ENCODE data around the gene ATP11A.
"Not testable (repeated sequence)": the region's sequence is repeated elsewhere in the genome, so short reads cannot be mapped to it uniquely, and the experiment has no call there.

ATP11A gene

DNA sequence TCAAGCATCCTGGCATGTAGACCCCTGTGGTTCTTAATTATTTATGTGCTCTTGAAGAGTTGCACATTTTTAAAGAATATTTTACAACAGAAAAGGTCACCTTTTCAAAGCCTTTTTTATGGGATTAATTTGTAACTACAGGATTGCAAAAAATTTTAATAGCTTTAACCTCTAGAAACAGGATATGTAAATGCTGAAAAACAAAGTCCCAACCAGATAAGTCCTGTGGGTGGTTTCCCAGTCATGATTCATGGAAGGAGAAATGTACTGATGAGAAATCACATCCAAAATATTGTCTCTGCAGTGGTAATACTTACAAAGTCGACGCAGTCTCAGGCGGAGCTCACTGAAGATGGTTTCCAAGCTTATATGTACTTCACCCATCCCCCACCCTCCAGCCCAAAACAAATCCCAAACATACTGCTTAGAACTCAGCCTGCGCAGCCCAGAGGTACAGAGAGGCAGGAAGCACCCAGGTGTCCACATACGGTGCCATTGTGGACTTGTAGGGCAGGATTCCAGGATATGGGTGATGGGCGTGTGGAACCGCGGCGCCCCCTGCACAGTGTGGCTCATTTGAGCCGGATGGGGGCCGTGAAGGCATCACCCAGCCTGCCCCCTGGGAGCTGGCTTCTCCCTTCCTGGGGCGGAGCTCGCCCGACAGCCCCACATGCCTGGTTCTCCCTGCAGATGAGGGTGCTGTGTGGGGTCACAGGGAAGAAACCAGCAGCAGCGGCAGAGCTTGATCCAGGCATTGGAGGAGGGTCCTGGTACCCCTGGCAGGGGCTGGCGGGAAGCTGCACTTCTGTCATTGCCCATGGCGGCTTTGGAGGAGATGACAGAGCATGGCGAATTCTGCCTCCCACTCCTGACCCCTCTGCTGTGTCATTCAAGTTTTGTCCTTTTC, 101.2 kb downstream of the ATP11A start:
- Histone ChIP-seq H3K4me1 (ENCODE audit: control insufficient read depth in 1 of 2, insufficient read depth in 2 of 2, low read length in 2 of 2) (no peaks in the 10 kb centered on the region), H3K27me3 (ENCODE audit: low read depth, low read length) (no peaks in the 10 kb centered on the region), H3K36me3 (ENCODE audit: control insufficient read depth in 1 of 2, insufficient read depth in 2 of 2, low read length in 2 of 2) (peaks cover 0 to 9% of the 10 kb centered on the region in 2 donors), H3K4me3 (ENCODE audit: low read depth in 1 of 2, low read length in 2 of 2) (no peak overlapping the region), H3K9me3 (ENCODE audit: control insufficient read depth in 1 of 2, low read length in 2 of 2) (no peaks in the 10 kb centered on the region), H3K27ac (ENCODE audit: low read length) (no peak overlapping the region)

- H3K36me3 ChIP-seq (ENCODE audit: control insufficient read depth in 1 of 2, insufficient read depth in 2 of 2, low read length in 2 of 2) = peaks cover 0 to 9% of the 10 kb centered on the region in 2 donors
- no peaks in the 10 kb centered on the region for H3K4me1 ChIP-seq (ENCODE audit: control insufficient read depth in 1 of 2, insufficient read depth in 2 of 2, low read length in 2 of 2)
- no peaks in the 10 kb centered on the region for H3K9me3 ChIP-seq (ENCODE audit: control insufficient read depth in 1 of 2, low read length in 2 of 2)
- H3K27me3 ChIP-seq (ENCODE audit: low read depth, low read length) = no peaks in the 10 kb centered on the region
- H3K4me3 ChIP-seq (ENCODE audit: low read depth in 1 of 2, low read length in 2 of 2) = no peak overlapping the region
- no peak overlapping the region for H3K27ac ChIP-seq (ENCODE audit: low read length)
Observed at GRCh38 chr13:112791663-112792440, 102.0 kb downstream of the ATP11A start.

DNA sequence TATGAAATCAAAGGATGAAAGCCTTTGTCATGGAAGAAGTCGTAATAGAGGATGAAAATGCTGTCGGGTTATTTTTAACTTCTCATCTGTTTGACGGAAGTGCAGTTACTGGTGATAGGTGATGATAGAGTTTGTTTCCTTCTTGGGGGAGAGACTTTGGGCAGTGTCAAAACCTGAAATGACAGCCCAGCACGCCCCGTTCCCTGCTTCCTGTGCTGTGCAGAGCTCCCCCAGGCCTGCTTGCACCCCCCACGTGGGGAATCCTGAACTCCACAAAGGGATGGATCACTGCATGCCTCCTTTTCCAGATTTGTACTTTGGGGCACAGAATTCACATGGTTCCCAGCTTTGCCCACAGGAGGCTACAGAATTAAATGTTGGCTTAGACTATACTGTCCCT, 102.7 kb downstream of the ATP11A start:
- Histone ChIP-seq H3K4me1 (ENCODE audit: control insufficient read depth in 1 of 2, insufficient read depth in 2 of 2, low read length in 2 of 2) (no peaks in the 10 kb centered on the region), H3K36me3 (ENCODE audit: control insufficient read depth in 1 of 2, insufficient read depth in 2 of 2, low read length in 2 of 2) (peaks cover 0 to 9% of the 10 kb centered on the region in 2 donors), H3K27ac (ENCODE audit: low read length) (no peak overlapping the region), H3K27me3 (ENCODE audit: low read depth, low read length) (no peaks in the 10 kb centered on the region), H3K4me3 (ENCODE audit: low read depth in 1 of 2, low read length in 2 of 2) (no peak overlapping the region), H3K9me3 (ENCODE audit: control insufficient read depth in 1 of 2, low read length in 2 of 2) (no peaks in the 10 kb centered on the region)

DNA sequence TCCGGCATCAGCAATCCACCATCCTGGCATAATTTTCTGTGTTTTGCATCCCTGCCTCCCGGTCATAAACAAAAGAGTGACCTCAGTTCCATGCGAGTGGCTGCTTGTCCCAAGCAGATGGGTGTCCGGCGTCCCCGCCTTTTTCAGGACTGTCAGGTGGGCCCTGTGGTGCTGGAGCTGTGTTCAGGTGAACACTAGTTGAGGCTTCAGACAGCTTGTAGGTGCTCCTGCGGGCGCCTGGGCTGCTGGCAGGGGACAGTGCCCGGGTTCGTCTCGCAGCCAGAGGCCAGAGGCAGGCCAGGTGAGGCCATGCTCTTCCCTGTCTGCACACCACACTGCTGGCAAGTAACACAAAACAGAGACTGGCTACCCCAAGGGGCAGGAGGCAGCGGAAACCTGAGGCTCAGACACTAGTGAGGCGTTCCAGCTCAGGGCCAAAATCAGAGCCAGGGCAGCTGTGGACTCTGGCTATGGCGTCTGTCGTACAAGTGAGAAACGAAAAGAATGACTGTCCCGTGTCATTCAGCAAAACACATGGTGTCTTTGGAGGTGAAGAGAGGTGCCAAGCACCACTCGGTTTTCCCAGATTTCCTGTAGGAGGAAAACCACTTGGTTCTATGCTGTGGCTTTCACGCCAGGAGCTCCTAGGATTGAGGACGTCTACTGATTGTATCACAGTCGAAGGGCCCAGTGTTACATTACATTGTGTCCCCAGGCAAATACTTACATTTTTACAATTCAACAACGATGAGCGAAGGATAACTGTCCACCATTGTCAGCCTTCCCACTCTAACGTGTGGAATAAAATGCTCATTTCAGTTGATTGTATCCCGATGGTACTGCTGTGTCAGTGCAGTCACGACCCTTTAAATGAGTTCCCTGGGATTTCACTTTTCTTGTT, 104.0 kb downstream of the ATP11A start:
- no peaks in the 10 kb centered on the region for H3K4me1 ChIP-seq (ENCODE audit: control insufficient read depth in 1 of 2, insufficient read depth in 2 of 2, low read length in 2 of 2)
- H3K9me3 ChIP-seq (ENCODE audit: control insufficient read depth in 1 of 2, low read length in 2 of 2) = no peaks in the 10 kb centered on the region
- H3K4me3 ChIP-seq (ENCODE audit: low read depth in 1 of 2, low read length in 2 of 2) = no peak overlapping the region
- no peaks in the 10 kb centered on the region for H3K27me3 ChIP-seq (ENCODE audit: low read depth, low read length)
- peaks cover 0 to 9% of the 10 kb centered on the region in 2 donors for H3K36me3 ChIP-seq (ENCODE audit: control insufficient read depth in 1 of 2, insufficient read depth in 2 of 2, low read length in 2 of 2)
- no peak overlapping the region for H3K27ac ChIP-seq (ENCODE audit: low read length)

DNA sequence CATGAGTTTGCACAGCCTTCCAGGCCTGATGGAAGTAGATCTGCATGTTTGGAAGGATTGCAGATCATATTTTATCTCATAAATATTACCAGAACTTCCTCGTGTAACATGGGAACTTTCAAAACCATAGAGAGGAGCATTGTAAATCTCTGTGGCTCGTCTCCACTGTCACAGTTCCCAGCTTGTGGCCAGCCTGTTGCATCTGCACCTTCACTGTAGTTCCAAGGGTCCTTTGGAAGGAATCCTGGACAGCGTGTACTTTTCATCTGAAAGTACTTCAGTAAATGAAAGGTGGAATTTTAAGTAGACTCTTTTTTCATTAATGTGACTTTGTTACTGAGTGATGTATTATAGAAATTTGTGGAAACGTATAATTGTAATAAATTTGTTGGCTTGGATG, 105.4 kb downstream of the ATP11A start:
- no peaks in the 10 kb centered on the region for H3K4me1 ChIP-seq (ENCODE audit: control insufficient read depth in 1 of 2, insufficient read depth in 2 of 2, low read length in 2 of 2)
- H3K27me3 ChIP-seq (ENCODE audit: low read depth, low read length) = no peaks in the 10 kb centered on the region
- H3K4me3 ChIP-seq (ENCODE audit: low read depth in 1 of 2, low read length in 2 of 2) = no peak overlapping the region
- H3K36me3 ChIP-seq (ENCODE audit: control insufficient read depth in 1 of 2, insufficient read depth in 2 of 2, low read length in 2 of 2) = peaks cover 0 to 9% of the 10 kb centered on the region in 2 donors
- H3K9me3 ChIP-seq (ENCODE audit: control insufficient read depth in 1 of 2, low read length in 2 of 2) = no peaks in the 10 kb centered on the region
- no peak overlapping the region for H3K27ac ChIP-seq (ENCODE audit: low read length)

- no peak overlapping the region for H3K27ac ChIP-seq (ENCODE audit: low read length)
- no peaks in the 10 kb centered on the region for H3K27me3 ChIP-seq (ENCODE audit: low read depth, low read length)
- H3K4me3 ChIP-seq (ENCODE audit: low read depth in 1 of 2, low read length in 2 of 2) = no peak overlapping the region
- H3K36me3 ChIP-seq (ENCODE audit: control insufficient read depth in 1 of 2, insufficient read depth in 2 of 2, low read length in 2 of 2) = peaks cover 0 to 5% of the 10 kb centered on the region in 2 donors
- H3K4me1 ChIP-seq (ENCODE audit: control insufficient read depth in 1 of 2, insufficient read depth in 2 of 2, low read length in 2 of 2) = no peaks in the 10 kb centered on the region
- no peaks in the 10 kb centered on the region for H3K9me3 ChIP-seq (ENCODE audit: control insufficient read depth in 1 of 2, low read length in 2 of 2)
Observed at GRCh38 chr13:112796190-112796915, 106.5 kb downstream of the ATP11A start.

DNA sequence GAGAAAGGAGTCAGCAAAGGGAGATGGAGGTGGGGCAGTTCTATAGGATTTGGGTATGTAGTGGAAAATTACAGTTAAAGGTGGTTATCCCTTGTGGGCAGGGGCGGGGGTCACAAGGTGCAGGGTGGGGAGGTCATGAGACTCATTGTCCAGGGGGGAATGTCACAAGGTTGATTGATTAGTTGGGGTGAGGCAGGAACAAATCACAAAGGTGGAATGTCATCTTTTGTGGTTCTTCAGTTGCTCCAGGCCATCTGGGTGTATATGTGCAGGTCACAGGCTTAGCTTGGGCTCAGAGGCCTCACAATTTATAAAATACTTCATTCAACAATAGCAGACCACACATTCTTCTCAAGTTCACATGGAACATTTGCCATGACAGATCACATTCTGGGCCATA, 109.6 kb downstream of the ATP11A start:
- Histone ChIP-seq H3K4me3 (ENCODE audit: low read depth in 1 of 2, low read length in 2 of 2) (no peak overlapping the region), H3K27ac (ENCODE audit: low read length) (no peak overlapping the region), H3K27me3 (ENCODE audit: low read depth, low read length) (no peaks in the 10 kb centered on the region), H3K36me3 (ENCODE audit: control insufficient read depth in 1 of 2, insufficient read depth in 2 of 2, low read length in 2 of 2) (no peaks in the 10 kb centered on the region), H3K4me1 (ENCODE audit: control insufficient read depth in 1 of 2, insufficient read depth in 2 of 2, low read length in 2 of 2) (no peaks in the 10 kb centered on the region), H3K9me3 (ENCODE audit: control insufficient read depth in 1 of 2, low read length in 2 of 2) (no peaks in the 10 kb centered on the region)

DNA sequence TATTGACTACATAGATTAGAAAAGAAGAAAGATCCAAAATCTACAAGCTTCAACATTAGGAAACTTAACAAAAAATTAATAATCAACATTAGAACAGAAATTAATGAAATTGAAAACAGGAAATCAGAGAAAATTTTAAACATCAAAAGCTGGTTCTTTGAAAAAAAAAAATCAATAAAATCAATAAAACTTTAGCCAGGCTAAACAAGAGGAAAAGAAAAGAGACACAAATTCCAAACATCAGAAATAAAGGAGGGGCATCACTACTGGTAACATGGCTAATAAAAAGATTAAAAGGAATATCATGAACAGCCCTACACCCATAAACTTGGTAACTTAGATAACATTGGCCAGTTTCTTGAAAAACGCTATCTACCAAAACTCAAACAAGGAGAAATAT, 110.2 kb downstream of the ATP11A start:
- Histone ChIP-seq H3K36me3 (ENCODE audit: control insufficient read depth in 1 of 2, insufficient read depth in 2 of 2, low read length in 2 of 2) (no peaks in the 10 kb centered on the region), H3K27me3 (ENCODE audit: low read depth, low read length) (no peaks in the 10 kb centered on the region), H3K4me1 (ENCODE audit: control insufficient read depth in 1 of 2, insufficient read depth in 2 of 2, low read length in 2 of 2) (no peaks in the 10 kb centered on the region), H3K27ac (ENCODE audit: low read length) (no peak overlapping the region), H3K9me3 (ENCODE audit: control insufficient read depth in 1 of 2, low read length in 2 of 2) (no peaks in the 10 kb centered on the region), H3K4me3 (ENCODE audit: low read depth in 1 of 2, low read length in 2 of 2) (no peak overlapping the region)

- H3K27me3 ChIP-seq (ENCODE audit: low read depth, low read length); H3K9me3 ChIP-seq (ENCODE audit: control insufficient read depth in 1 of 2, low read length in 2 of 2); H3K4me3 ChIP-seq (ENCODE audit: low read depth in 1 of 2, low read length in 2 of 2); H3K4me1 ChIP-seq (ENCODE audit: control insufficient read depth in 1 of 2, insufficient read depth in 2 of 2, low read length in 2 of 2); H3K36me3 ChIP-seq (ENCODE audit: control insufficient read depth in 1 of 2, insufficient read depth in 2 of 2, low read length in 2 of 2); H3K27ac ChIP-seq (ENCODE audit: low read length): not testable (repeated sequence)
Observed at GRCh38 chr13:112800807-112801206, 111.0 kb downstream of the ATP11A start.

- no peak overlapping the region for H3K4me3 ChIP-seq (ENCODE audit: low read depth in 1 of 2, low read length in 2 of 2)
- no peaks in the 10 kb centered on the region for H3K27me3 ChIP-seq (ENCODE audit: low read depth, low read length)
- peaks cover 0 to 17% of the 10 kb centered on the region in 2 donors for H3K36me3 ChIP-seq (ENCODE audit: control insufficient read depth in 1 of 2, insufficient read depth in 2 of 2, low read length in 2 of 2)
- H3K27ac ChIP-seq (ENCODE audit: low read length) = no peak overlapping the region
- H3K4me1 ChIP-seq (ENCODE audit: control insufficient read depth in 1 of 2, insufficient read depth in 2 of 2, low read length in 2 of 2) = peaks cover 0 to 3% of the 10 kb centered on the region in 2 donors
- no peaks in the 10 kb centered on the region for H3K9me3 ChIP-seq (ENCODE audit: control insufficient read depth in 1 of 2, low read length in 2 of 2)
Observed at GRCh38 chr13:112802802-112803195, 113.0 kb downstream of the ATP11A start.

Measured in muscle layer of duodenum (tissue), 2 donors.